Uterus (tissue), 4 donors: Measurements from ENCODE around the gene WDR5. TPM values are rescaled to one million over a fixed set of nuclear protein-coding genes. Genes with fewer than 3 reads are reported as not detected.

ENCODE experiments used
- DNase-seq, 2 donors: peaks; one replicate each; pipeline ENCODE4 v3.0.0-alpha.2; 2019 to 2020
- H3K27ac ChIP-seq, 2 donors: fragments of 200-600 bp; sonication (generic); 1 replicate in 1 of 2; 2 replicates in 1 of 2; pipeline ENCODE4 v1.5.1; 2016 to 2018
- H3K27me3 ChIP-seq, 2 donors: fragments of 200-600 bp; sonication (generic); one replicate each; pipeline ENCODE4 v1.5.1; 2018 to 2019; ENCODE audit warnings: control low read depth in 1 of 2
- H3K36me3 ChIP-seq, 2 donors: fragments of 200-600 bp; sonication (generic); one replicate each; pipeline ENCODE4 v1.5.1; 2019; ENCODE audit warnings: control low read depth in 1 of 2
- H3K4me1 ChIP-seq, 2 donors: fragments of 200-600 bp; sonication (generic); one replicate each; pipeline ENCODE4 v1.5.1; 2018 to 2019; ENCODE audit warnings: control low read depth in 1 of 2
- H3K4me3 ChIP-seq, 2 donors: fragments of 200-600 bp; sonication (generic); 1 replicate in 1 of 2; 2 replicates in 1 of 2; pipeline ENCODE4 v1.5.1; 2018 to 2019; ENCODE audit warnings: mild to moderate bottlenecking in 1 of 2
- H3K9me3 ChIP-seq, 2 donors: fragments of 200-600 bp; sonication (generic); one replicate each; pipeline ENCODE4 v1.5.1; 2019; ENCODE audit warnings: control low read depth in 1 of 2
- CTCF ChIP-seq, 4 experiments: fragments of 200-600 bp in 2 of 4; fragments of 450-650 bp in 2 of 4; sonication (generic) in 2 of 4; IDR thresholded peaks; one replicate each; pipeline ENCODE4 v1.5.1; 2016 to 2019; ENCODE audit warnings: antibody characterized with exemption in 4 of 4, mild to moderate bottlenecking in 2 of 4, moderate library complexity in 1 of 4
- POLR2A ChIP-seq, 2 donors: fragments of 450-650 bp; IDR thresholded peaks; one replicate each; pipeline ENCODE4 v1.6.1; 2016; ENCODE audit warnings: antibody characterized with exemption in 2 of 2, mild to moderate bottlenecking in 1 of 2, moderate library complexity in 1 of 2
- intact Hi-C: fragments of 100-400 bp; cut with DNase I; formaldehyde crosslinking; loops from one replicate; pipeline ENCODE4 v1.15.1; 2023; ENCODE audit warnings: low total_unique reads
- total RNA-seq, 4 donors: library from RNA; depleted of rRNA in 3 of 4; stranded (reverse); fragments of >200 nt in 3 of 4; gene quantifications; one replicate each; pipeline versions ENCODE4 v1.1.0 to v1.2.4, GENCODE V29; 2014 to 2023
- donor health status: DM: yes; HTN: yes; CAD: no.

WDR5 gene
- total RNA-seq, 4 donors from 2014 or later, result 2.9 to 30.5 (median 14.2) TPM

GRCh38 chr9:134144801-134145200 is 8.9 kb downstream of the WDR5 start:
- DNase-seq, result no peak
- Histone ChIP-seq H3K36me3 (no peaks in the 10 kb centered on the region), H3K27ac (no peak overlapping the region), H3K4me1 (no peaks in the 10 kb centered on the region), H3K27me3 (no peaks in the 10 kb centered on the region), H3K4me3 (no peak overlapping the region), H3K9me3 (no peaks in the 10 kb centered on the region)
- TF ChIP-seq CTCF (IDR thresholded peaks at IDR 0.05), result no peak
- intact Hi-C loops, result no loop called here

GRCh38 chr9:134145262-134145661 is 9.4 kb downstream of the WDR5 start:
- no peak overlapping the region for H3K4me3 ChIP-seq
- intact Hi-C loops, result no loop called here
- H3K9me3 ChIP-seq, result no peaks in the 10 kb centered on the region
- H3K27me3 ChIP-seq, result no peaks in the 10 kb centered on the region
- H3K27ac ChIP-seq, result no peak overlapping the region
- DNase-seq, result no peak
- no peaks in the 10 kb centered on the region for H3K4me1 ChIP-seq
- TF ChIP-seq POLR2A (IDR thresholded peaks at IDR 0.05), result no peak
- no peak for TF ChIP-seq CTCF (IDR thresholded peaks at IDR 0.05)
- no peaks in the 10 kb centered on the region for H3K36me3 ChIP-seq

- intact Hi-C loops, result no loop called here
- DNase-seq, result no peak
- TF ChIP-seq POLR2A (IDR thresholded peaks at IDR 0.05) (no peak), CTCF (IDR thresholded peaks at IDR 0.05) (no peak)
- no peak overlapping the region for H3K4me3 ChIP-seq
- H3K27me3 ChIP-seq, result no peaks in the 10 kb centered on the region
- no peaks in the 10 kb centered on the region for H3K4me1 ChIP-seq
- H3K27ac ChIP-seq, result no peak overlapping the region
- H3K36me3 ChIP-seq, result no peaks in the 10 kb centered on the region
- H3K9me3 ChIP-seq, result no peaks in the 10 kb centered on the region
Measured at GRCh38 chr9:134146774-134147493, 11.1 kb downstream of the WDR5 start.

GRCh38 chr9:134149380-134149779 is 13.5 kb downstream of the WDR5 start:
- TF ChIP-seq CTCF (IDR thresholded peaks at IDR 0.05) (no peak), POLR2A (IDR thresholded peaks at IDR 0.05) (no peak)
- H3K4me1 ChIP-seq, result no peaks in the 10 kb centered on the region
- intact Hi-C loops, result no loop called here
- H3K27me3 ChIP-seq, result no peaks in the 10 kb centered on the region
- no peak overlapping the region for H3K27ac ChIP-seq
- no peak overlapping the region for H3K4me3 ChIP-seq
- no peaks in the 10 kb centered on the region for H3K36me3 ChIP-seq
- no peaks in the 10 kb centered on the region for H3K9me3 ChIP-seq
- DNase-seq, result no peak

GRCh38 chr9:134150557-134151214 is 14.8 kb downstream of the WDR5 start:
- no peaks in the 10 kb centered on the region for H3K9me3 ChIP-seq
- H3K4me3 ChIP-seq, result no peak overlapping the region
- no peak for DNase-seq
- no peak for TF ChIP-seq POLR2A (IDR thresholded peaks at IDR 0.05)
- no peak for TF ChIP-seq CTCF (IDR thresholded peaks at IDR 0.05)
- H3K36me3 ChIP-seq, result no peaks in the 10 kb centered on the region
- intact Hi-C loops, result no loop called here
- no peaks in the 10 kb centered on the region for H3K4me1 ChIP-seq
- no peak overlapping the region for H3K27ac ChIP-seq
- no peaks in the 10 kb centered on the region for H3K27me3 ChIP-seq
